Activated CD4-positive, alpha-beta T cell treated with anti-CD3 and anti-CD28 coated beads, Interleukin-2, amount 10 ng/mL, durations not matched to agents 24 days and 14 days (primary cell): ENCODE results near the gene TCF19. TPM values are rescaled to one million over a fixed set of nuclear protein-coding genes. Genes with fewer than 3 reads are reported as not detected.
A peak's percentile ranks its signal among the peaks of the same experiment; 100 is the strongest.
"Not testable (repeated sequence)": the region's sequence is repeated elsewhere in the genome, so short reads cannot be mapped to it uniquely, and the experiment has no call there.

Source experiments
- DNase-seq: peaks from one replicate; pipeline ENCODE4 v3.0.0; 2022
- H3K27ac Mint-ChIP-seq: one replicate; pipeline ENCODE4 v1.8.0; 2022; ENCODE audit warnings: mild to moderate bottlenecking, mixed read lengths
- H3K27me3 Mint-ChIP-seq: one replicate; pipeline ENCODE4 v1.8.0; 2022; ENCODE audit warnings: mixed read lengths
- H3K36me3 Mint-ChIP-seq: one replicate; pipeline ENCODE4 v1.8.0; 2022; ENCODE audit warnings: low read depth, mild to moderate bottlenecking, mixed read lengths
- H3K4me1 Mint-ChIP-seq: one replicate; pipeline ENCODE4 v1.8.0; 2021; ENCODE audit warnings: mixed read lengths
- H3K4me3 Mint-ChIP-seq: one replicate; pipeline ENCODE4 v1.8.0; 2022; ENCODE audit warnings: mild to moderate bottlenecking, moderate library complexity, mixed read lengths
- H3K9me3 Mint-ChIP-seq: one replicate; pipeline ENCODE4 v1.8.0; 2021; ENCODE audit warnings: mixed read lengths
- intact Hi-C: fragments of 100-400 bp; cut with micrococcal nuclease; formaldehyde crosslinking; loops from one replicate; pipeline ENCODE4 v1.15.1; 2023
- total RNA-seq: library from RNA; stranded (reverse); gene quantifications from 2 replicates; pipeline ENCODE4 v1.2.3, GENCODE V29; 2022

The TCF19 gene
- total RNA-seq, 1 donor from 2014 or later, result 82.6 TPM

GRCh38 chr6:31189223-31189622, 30.8 kb downstream of the TCF19 start:
- H3K36me3 Mint-ChIP-seq, H3K4me3 Mint-ChIP-seq, H3K9me3 Mint-ChIP-seq, H3K4me1 Mint-ChIP-seq, DNase-seq, H3K27me3 Mint-ChIP-seq, H3K27ac Mint-ChIP-seq, intact Hi-C loops: not testable (repeated sequence)

DNA sequence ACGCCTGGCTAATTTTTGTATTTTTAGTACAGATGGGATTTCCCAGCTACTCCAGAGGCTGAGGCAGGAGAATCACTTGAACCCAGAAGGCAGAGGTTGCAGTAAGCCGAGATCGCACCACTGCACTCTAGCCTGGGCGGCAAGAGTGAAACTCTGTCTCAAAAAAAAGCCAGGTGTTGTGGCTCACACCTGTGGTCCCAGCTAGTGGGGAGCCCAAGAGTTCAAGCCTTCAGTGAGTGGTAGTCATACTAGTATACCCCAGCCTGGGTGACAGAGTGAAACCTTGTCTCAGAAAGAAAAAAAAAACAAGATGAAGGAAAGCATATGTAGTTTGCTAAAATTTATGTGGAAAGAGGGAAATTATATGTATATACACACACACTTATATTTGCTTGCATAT, 32.1 kb downstream of the TCF19 start:
- H3K4me1 Mint-ChIP-seq, result peaks cover 14% of the 10 kb centered on the region
- H3K9me3 Mint-ChIP-seq, result no peaks in the 10 kb centered on the region
- DNase-seq, result no peak
- no peaks in the 10 kb centered on the region for H3K27me3 Mint-ChIP-seq
- H3K27ac Mint-ChIP-seq, result no peak overlapping the region
- intact Hi-C loops, result no loop called here
- no peaks in the 10 kb centered on the region for H3K36me3 Mint-ChIP-seq
- no peak overlapping the region for H3K4me3 Mint-ChIP-seq

DNA sequence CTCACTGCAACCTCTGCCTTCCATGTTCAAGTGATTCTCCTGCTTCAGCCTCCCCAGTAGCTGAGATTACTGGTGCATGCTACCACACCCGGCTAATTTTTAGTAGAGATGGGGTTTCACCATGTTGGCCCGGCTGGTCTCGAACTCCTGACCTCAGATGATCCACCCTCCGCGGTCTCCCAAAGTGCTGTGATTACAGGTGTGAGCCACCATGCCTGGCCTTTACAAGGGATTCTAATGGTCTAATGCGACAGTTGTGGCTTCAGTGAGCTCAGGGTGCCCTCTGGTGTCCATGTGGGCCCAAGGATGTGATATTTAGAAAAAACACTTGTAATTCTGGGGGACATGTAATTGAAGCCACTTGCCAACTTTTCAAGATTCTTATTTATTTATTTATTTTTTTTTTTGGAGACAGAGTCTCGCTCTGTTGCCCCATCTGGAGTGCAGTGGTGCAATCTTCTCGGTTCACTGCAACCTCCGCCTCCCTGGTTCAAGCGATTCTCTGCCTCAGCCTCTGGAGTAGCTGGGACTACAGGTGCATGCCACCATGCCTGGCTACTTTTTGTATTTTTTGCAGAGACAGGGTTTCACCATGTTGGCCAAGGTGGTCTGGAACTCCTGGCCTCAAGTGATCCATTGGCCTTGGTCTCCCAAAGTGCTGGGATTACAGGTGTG, 34.2 kb downstream of the TCF19 start:
- H3K9me3 Mint-ChIP-seq, H3K27me3 Mint-ChIP-seq, H3K36me3 Mint-ChIP-seq, H3K4me3 Mint-ChIP-seq, H3K27ac Mint-ChIP-seq: not testable (repeated sequence)
- intact Hi-C loops, result loop anchor here (1.0 kb wide), 2 partner anchors 33 to 55 kb away; no protein-coding TSS in a partner anchor
- H3K4me1 Mint-ChIP-seq, result peaks cover 18% of the 10 kb centered on the region
- peak; percentile 90 for DNase-seq

DNA sequence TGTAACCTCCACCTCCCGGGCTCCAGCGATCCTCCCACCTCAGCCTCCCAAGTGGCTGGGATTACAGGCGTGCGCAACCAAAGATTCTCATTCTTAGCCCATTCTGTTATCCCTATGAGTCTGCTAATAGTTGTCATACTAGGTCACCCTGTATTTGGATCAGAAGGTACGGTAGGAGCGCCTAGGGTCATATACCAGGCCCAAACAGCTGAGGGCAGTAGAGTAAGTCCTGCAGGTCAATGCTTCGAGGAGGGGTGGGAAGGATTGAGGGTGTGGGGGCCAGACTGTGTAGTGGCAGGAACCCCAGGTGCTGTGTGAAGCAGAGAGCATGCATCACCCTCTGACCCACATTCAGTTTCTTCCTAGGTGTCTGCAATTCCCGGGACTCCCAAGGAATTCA, 34.8 kb downstream of the TCF19 start:
- Mint-ChIP-seq H3K27ac (no peak overlapping the region), H3K4me3 (no peak overlapping the region), H3K4me1 (peaks cover 23% of the 10 kb centered on the region)

DNA sequence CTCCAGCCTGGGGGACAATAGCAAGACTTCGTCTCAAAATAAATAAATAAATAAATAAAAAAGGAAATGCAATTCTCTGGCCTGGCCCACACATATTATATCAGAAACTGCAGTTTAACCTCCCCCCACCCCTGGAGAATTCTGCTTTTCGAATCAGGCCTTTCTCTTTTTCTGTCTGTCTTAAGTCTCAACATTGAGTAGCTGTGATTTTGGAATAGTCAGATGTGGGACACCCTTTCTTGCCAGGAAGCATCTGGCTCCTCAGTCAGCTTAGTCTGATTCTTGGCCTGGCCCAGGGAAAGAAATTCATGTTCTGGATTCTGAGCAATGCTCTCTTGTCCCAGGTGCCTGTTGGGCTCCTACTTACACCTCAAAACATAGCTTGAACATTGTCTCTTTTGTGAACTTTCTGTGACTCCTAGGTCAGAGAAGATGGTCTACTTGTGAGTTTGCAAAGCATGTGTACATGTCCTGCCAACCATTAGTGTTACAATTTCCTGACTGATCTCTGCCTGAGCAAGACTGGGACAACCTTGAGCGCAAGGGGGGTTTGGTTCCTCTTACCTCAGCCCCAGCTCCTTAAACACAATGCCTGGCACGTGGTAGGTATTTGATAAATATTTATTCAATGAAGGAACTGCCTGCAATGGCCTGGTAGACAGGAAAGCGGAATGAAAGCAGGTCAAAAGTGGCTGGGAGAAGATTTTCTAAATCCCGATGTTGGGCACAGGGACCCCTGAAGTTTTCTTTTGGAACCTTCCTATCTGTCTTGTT, 35.9 kb downstream of the TCF19 start:
- peak overlapping the region; percentile 28 for H3K27ac Mint-ChIP-seq
- intact Hi-C loops, result no loop called here
- peaks cover 26% of the 10 kb centered on the region for H3K4me1 Mint-ChIP-seq

More for the DNA sequence above, 34.8 kb downstream of the TCF19 start:
- no peak for DNase-seq
- intact Hi-C loops, result no loop called here
- H3K36me3 Mint-ChIP-seq, result peaks cover 2% of the 10 kb centered on the region
- no peaks in the 10 kb centered on the region for H3K9me3 Mint-ChIP-seq
- H3K27me3 Mint-ChIP-seq, result no peaks in the 10 kb centered on the region

GRCh38 chr6:31195308-31195979, 37.1 kb downstream of the TCF19 start:
- intact Hi-C loops, result not testable (repeated sequence)

More for the DNA sequence above, 35.9 kb downstream of the TCF19 start:
- Mint-ChIP-seq H3K36me3 (peaks cover 4% of the 10 kb centered on the region), H3K9me3 (no peaks in the 10 kb centered on the region), H3K4me3 (no peak overlapping the region), H3K27me3 (no peaks in the 10 kb centered on the region)
- no peak for DNase-seq

GRCh38 chr6:31196251-31197022, 38.0 kb downstream of the TCF19 start:
- Mint-ChIP-seq H3K4me1 (peaks cover 38% of the 10 kb centered on the region), H3K4me3 (peak overlapping the region; percentile 89)
- not testable (repeated sequence) for H3K27me3 Mint-ChIP-seq

More at GRCh38 chr6:31195308-31195979, 37.1 kb downstream of the TCF19 start:
- DNase-seq, H3K4me3 Mint-ChIP-seq, H3K9me3 Mint-ChIP-seq, H3K36me3 Mint-ChIP-seq, H3K27ac Mint-ChIP-seq, H3K27me3 Mint-ChIP-seq: not testable (repeated sequence)
- peaks cover 34% of the 10 kb centered on the region for H3K4me1 Mint-ChIP-seq

GRCh38 chr6:31197559-31198305, 39.3 kb downstream of the TCF19 start:
- H3K4me1 Mint-ChIP-seq, result peaks cover 45% of the 10 kb centered on the region
- intact Hi-C loops, result loop anchor here (1.0 to 2.0 kb wide), 6 partner anchors 39 to 423 kb away; partner anchors contain the start of genes HLA-B, PRRC2A and TCF19
- H3K9me3 Mint-ChIP-seq, result no peaks in the 10 kb centered on the region
- peak overlapping the region; percentile 99 for H3K27ac Mint-ChIP-seq
- no peaks in the 10 kb centered on the region for H3K27me3 Mint-ChIP-seq
- DNase-seq, result peak; percentile 98
- H3K36me3 Mint-ChIP-seq, result peaks cover 25% of the 10 kb centered on the region
- H3K4me3 Mint-ChIP-seq, result peak overlapping the region; percentile 89

More at GRCh38 chr6:31196251-31197022, 38.0 kb downstream of the TCF19 start:
- peak overlapping the region; percentile 99 for H3K27ac Mint-ChIP-seq
- DNase-seq, H3K9me3 Mint-ChIP-seq: not testable (repeated sequence)
- intact Hi-C loops, result loop anchor here (1.0 to 2.0 kb wide), 6 partner anchors 38 to 424 kb away; partner anchors contain the start of genes HLA-B, PRRC2A and TCF19
- H3K36me3 Mint-ChIP-seq, result peaks cover 17% of the 10 kb centered on the region

GRCh38 chr6:31199105-31199452, 40.7 kb downstream of the TCF19 start:
- DNase-seq, H3K27me3 Mint-ChIP-seq, H3K9me3 Mint-ChIP-seq, intact Hi-C loops: not testable (repeated sequence)
- Mint-ChIP-seq H3K4me1 (peaks cover 56% of the 10 kb centered on the region), H3K36me3 (peaks cover 25% of the 10 kb centered on the region), H3K27ac (peak overlapping the region; percentile 99), H3K4me3 (peak overlapping the region; percentile 89)

GRCh38 chr6:31202259-31203166, 44.1 kb downstream of the TCF19 start:
- H3K36me3 Mint-ChIP-seq, result peaks cover 25% of the 10 kb centered on the region
- no peaks in the 10 kb centered on the region for H3K27me3 Mint-ChIP-seq
- DNase-seq, result peak; percentile 68

GRCh38 chr6:31203345-31203979, 45.1 kb downstream of the TCF19 start:
- H3K27ac Mint-ChIP-seq, result peak overlapping the region; percentile 98
- peak; percentile 86 for DNase-seq
- H3K4me1 Mint-ChIP-seq, result peaks cover 47% of the 10 kb centered on the region
- peak overlapping the region; percentile 93 for H3K4me3 Mint-ChIP-seq
- intact Hi-C loops, result loop anchor here (1.0 kb wide), 1 partner anchor 69 kb away; the partner anchor contains the start of gene HLA-C
- no peaks in the 10 kb centered on the region for H3K9me3 Mint-ChIP-seq
- no peaks in the 10 kb centered on the region for H3K27me3 Mint-ChIP-seq
- peaks cover 25% of the 10 kb centered on the region for H3K36me3 Mint-ChIP-seq

More at GRCh38 chr6:31202259-31203166, 44.1 kb downstream of the TCF19 start:
- Mint-ChIP-seq H3K27ac (peak overlapping the region; percentile 98), H3K4me3 (peak overlapping the region; percentile 93), H3K4me1 (peaks cover 52% of the 10 kb centered on the region), H3K9me3 (no peaks in the 10 kb centered on the region)
- intact Hi-C loops, result loop anchor here (1.0 kb wide), 1 partner anchor 70 kb away; the partner anchor contains the start of gene HLA-C
